Measurements from ENCODE around the gene BTBD6.

Gene BTBD6

DNA sequence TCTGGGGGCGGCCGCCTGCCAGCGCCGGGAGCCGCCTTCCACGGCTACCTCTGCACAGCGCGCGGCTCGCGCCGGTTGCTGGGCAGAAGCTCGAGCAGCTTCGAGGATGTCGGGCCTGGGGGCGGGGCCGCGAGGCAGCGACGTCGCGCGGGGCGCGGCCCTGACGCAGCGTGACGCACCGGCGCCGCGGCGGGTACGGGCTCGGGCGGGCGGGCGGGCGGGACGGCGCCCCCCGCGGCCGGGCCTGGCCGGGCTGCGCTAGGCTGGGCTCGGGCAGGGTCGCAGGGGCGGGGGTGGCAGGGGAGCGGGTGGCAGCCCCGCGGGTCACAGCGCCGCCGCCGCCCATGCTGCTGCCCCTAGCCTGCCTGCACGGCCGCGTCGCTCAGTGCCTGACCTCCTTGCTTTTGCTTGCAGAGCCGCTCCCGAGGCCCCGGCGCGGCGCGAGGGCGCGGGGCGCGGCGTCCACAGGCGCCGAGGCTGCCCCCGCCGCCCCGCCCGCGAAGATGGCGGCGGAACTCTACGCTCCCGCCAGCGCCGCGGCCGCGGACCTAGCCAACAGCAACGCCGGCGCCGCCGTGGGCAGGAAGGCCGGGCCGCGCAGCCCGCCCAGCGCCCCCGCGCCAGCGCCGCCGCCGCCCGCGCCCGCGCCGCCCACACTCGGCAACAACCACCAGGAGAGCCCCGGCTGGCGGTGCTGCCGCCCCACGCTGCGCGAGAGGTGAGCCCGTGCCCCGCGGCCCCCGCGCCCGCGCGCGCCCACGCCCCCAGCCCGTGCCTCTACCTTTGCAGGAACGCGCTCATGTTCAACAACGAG lies at the start of gene BTBD6:
Gene BTBD6, plus strand, starts transcription at position 166 of the 814 bp plus-strand sequence. Its CDS starts 179 bp downstream, at position 345.
- peak; percentile 92 for DNase-seq

DNA sequence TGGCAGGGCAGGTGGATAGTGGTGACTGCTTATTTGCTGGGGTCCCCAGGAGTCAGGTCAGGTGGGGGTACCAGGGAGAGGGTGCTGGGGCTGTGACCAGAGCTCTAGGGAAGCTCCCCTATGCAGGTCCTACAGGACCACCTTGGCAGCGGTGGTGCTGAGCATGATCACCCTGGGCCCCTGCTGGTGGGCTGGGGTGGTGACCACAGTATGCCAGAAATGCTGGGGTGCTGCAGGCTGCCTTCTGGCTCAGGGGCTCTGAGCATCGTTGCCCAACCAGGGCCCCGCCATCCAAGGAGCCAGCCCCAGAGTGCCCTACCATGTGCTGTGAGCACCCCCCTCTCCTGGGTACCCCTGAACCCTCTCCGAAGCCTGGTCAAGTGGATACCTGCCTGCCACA lies 49.7 kb upstream of the BTBD6 start:
- DNase-seq: peak; percentile 24

DNA sequence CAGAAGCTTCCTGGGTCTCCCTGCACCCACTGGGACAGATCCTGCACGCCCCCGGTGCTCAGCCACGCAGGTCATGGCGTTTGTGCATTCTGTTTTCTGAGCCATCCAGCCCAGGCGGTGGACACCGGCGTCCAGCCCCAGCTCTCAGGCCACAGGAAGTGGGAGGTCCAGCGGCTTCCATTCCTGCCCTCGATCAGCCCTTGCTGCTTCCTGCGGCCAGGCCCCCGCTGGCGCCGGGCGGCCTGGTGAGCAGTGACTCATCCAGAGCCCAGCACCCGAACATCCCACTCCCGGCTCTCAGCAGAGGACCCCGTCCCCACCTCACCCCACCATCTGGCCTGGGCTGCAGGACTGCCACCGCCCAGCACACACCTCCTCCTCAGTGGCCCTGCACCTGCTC lies 49.2 kb upstream of the BTBD6 start:
- DNase-seq: peak; percentile 50

DNA sequence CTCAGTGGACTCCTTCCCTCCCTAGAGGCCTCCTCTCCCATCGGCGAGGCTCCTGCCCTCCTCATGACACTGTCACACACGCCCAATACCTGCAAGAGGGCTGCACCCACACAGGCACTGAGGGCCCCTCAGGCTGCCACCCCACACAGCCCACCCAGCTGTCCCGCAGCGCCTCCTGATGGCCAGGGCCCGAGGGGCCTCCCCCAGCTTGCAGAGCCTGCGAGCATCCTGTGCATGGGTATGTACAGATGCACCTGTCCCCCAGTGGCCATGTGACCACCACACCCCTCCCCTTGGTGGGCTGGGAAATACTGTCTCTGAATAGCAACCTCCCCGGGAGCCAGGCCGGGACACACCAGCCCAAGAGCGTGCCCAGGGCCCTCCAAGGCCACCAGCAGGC lies 48.3 kb upstream of the BTBD6 start:
- no peak for DNase-seq

DNA sequence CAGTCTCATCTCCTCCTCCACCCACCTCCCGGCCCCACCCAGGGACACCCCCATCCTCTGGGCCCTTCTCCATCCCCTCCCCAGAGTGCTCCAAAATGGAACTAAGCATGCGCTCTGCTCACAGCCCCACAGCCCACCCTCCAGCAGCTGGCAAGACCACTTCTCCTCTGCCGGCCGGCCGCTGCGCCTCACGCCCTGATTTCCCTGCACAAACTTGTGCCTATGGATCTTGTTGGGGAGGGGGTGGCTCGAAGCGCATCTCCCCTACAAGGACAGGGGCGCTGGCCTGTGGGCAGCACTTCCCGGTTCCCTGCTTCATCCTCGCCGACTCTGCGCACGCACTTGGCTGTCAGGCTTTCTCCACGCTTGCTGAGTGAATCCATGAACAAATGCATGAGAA lies 47.7 kb upstream of the BTBD6 start:
- DNase-seq: no peak

DNA sequence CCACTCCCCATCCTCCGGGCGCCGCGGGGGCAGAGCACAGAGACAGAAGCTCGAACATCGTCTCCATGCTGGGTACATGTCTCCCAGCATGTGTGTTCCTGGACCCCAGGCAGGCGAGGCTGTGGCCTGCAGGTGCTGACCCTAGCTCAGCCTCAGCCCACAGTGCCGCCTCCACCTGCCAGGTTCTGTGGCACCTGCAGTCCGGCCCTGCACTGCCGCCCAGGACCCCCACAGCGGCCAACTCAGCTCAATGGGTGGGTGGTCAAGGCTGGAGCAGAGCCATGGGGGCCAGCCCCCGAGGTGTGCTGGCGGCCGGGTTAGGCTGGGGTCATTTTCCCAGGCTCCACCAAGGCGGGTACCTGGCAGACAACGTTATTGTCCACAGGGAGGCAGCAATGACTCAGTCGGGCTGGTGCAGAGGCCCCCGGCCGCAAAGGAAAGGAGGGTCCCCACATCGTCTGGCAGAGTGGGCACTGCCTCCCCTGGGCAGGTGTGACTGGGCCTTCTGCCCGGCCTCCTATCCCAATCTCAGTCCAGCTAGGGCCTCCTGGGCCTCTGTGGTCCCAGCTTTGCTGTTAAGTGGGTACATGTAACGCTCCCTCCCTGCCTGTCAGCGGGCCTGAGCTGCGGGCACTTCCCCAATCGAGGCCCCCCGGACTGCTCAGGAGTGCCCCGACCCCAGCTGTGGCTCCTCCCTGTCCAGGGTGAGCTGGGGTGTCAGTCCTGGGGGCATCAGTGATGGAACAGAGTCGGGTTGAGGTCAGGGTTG lies 47.0 kb upstream of the BTBD6 start:
- DNase-seq: peak; percentile 32

DNA sequence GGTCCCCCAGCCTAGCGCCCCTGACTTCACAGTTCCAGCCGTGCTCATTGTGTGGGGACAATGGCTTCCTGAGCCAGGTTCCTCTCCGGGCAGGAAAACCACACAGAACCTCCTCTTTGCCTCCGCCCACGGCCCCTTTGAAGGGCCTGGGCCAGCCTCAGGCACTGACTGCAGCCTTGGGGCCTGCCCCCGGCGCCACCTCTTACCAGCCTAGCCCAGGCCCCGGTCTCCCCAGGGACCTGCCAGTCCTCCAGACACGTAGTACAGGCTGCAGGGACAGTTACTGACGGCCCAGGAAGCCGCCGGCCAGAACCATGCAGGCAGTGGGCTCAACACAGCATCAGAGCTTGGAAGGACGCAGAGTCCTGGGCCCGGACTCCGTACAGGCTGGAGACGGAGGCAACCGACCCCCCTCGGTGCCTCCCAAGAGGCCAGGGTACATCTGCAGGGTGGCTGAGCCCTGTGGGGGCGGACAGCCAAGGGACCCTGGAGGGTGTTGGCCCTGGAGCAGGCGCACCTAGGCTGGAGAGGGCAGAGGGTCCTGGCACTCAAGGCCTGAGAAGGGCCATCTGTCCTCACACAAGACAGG lies 46.3 kb upstream of the BTBD6 start:
- peak; percentile 43 for DNase-seq

DNA sequence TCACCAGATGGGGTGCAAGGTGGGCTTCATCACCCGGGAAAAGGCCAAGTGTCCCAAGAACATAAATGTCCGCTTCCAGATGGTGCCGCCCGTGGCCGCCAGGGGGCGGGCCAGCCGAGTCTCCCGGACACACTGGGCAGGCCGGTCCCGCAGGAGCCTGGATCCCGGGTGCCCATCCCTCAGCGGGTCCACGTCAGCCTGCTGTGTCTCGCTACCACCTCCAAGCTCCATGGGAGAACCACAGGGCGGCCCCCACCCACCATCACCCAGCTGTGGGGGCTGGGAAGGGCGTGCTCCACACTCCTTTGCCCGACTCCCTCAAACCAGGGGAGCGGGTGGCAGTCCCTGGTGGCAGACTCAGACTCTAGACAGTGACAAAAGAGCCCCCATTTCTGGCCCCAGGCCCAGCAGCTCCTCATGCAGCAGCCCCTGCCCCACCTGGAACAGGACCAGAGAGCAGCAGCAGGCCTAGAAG lies 45.2 kb upstream of the BTBD6 start:
- DNase-seq: peak; percentile 78

DNA sequence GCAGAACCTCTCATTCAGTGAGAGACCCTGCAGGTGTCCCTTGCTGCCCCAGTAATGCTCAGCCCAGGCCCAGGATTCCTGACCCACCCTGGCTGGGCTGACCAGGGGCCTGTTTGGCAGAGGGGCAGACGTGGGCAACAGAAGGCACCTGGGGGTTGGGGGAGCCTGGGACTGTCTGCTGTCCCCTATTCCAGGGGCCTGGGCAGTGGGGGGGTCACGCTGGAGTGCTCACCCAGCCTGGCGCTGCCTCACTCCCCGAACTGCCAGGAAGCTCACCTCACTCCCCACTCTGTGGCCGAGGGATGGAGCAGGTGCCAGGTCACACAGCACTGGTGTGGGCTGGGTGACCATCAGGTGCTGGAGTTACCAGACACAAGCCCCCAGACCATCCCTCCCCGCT lies 44.6 kb upstream of the BTBD6 start:
- no peak for DNase-seq

DNA sequence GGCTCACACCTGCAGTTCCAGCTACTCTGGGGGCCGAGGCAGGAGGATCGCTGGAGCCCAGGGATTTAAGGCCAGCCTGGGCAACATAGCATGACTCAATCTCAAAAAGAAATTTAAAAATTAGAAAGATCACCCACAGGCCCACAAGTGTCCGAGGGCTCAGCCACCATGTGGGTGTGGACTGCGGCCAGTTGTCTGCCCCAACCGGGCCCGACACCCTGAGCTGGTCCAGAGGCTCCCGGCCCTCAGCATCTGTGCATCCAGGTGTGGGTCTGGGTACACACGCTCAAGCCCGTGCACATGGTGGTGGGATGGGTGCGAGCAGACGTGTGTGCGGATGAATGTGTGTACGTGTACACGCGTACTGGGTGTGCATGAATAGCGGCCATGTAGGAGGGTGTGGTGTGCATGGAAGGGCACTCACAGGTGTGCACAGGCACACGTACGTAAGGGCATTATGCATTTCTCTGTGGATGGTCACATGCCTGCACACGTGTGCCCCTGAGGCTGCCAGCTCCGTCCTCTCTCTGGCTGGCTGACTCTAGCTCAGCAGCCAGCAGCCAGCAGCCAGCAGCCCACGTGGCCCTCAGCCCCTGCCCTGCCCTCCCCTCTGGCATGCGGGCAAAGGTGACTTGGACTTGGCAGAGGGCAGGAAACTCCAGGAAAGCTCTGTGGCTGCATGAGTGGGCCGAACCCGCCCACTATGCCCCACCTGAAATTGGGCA lies 44.0 kb upstream of the BTBD6 start:
- peak; percentile 50 for DNase-seq

DNA sequence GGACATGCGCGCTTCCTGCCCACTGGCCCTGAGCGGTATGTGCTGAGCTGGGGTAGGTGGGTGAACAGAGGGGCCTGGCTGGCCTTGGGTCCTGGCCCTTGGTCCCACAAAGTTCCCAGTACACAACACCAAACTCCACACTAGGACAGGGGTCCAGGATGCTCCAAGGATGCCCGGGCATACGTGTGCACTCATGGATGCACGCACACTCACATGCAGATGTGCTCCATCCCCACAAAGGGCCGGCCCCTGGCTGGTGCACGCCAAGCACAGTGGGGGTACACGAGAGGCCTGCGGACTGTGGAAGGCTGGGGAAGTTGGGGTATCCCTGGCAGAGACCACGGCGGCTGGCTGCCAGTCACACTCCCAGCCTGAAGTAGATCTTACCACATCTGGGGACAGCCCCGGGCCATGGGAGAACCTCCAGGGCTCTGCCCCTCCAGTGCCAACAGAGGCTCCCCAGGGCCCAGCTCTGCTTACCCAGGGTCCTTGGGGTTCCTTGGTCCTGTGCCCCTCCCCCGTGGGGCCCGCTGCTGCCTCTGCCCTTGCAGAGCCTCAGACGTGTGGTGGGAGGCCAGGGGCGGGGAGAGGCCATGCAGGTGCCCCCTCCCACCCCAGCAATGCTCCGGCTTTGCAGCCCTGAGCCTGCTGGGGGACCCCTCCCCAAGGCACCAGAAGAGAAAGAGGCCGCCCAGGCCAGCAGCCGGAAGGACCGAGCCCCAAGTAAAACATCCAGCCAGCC lies 43.2 kb upstream of the BTBD6 start:
- DNase-seq: no peak

DNA sequence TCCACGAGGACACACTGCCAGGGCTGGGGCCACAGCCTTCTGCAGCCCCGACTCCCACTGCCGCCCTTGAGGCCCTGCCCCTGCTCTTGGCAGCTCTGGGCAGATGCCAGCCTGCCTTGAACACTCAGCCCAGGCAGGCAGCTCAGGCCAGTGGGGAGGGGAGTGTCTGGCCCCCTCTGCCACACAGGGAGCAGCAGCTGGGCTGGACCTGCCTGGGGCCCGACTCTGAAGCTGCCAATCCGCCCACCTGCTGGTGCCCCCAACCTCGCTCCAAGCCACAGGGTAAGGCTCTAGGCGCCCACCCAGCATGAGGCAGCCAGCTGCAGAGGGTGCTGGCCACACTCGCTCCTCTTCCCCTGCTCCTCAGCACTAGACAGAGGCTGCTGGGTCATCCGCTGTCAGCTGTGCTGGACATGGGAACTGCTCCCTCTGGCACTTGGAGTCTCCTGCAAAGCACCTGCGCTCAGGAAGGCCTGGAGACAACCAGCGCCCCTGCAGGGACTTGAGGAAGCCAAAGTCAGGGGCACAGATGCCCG lies 42.6 kb upstream of the BTBD6 start:
- peak; percentile 61 for DNase-seq

DNA sequence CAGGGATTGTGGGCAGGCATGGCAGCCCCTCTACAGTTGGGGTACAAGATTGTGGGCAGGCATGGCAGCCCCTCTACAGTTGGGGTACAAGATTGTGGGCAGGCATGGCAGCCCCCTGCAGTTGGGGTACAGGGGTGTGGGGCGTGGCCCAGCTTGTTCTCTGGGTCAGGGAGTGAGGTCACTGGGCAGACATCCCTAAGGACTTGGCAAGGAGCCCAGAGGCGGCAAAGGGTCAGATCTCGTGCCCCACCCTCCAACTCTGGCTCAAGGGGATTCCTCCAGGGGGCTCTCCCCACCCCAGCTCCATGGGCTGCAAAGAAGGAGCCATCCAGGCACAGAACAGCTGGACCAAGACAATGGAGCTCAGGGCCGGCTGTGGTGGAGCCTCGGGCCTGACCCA lies 41.5 kb upstream of the BTBD6 start:
- no peak for DNase-seq

DNA sequence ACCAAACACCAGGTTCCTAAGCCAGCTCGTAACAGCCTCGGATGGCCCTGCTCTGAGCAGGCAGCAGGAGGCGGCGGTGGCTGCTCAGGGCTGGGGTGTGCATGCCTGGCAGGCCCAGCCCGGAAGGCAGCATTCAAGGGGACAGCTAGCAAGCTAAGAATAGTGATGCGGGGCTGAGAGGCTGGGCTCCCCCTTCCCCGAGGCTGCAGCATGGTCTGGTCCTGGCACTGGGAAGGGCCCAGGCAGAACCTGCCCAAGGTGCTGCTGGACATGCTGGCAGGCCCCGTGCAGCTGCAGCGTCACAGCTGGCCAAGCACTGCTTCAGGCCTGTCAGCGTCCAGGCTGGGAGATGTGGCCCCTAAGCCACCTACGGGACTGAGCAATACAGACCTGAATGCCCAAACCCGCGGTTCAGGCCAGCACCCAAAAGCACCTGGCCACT lies 40.9 kb upstream of the BTBD6 start:
- no peak for DNase-seq

DNA sequence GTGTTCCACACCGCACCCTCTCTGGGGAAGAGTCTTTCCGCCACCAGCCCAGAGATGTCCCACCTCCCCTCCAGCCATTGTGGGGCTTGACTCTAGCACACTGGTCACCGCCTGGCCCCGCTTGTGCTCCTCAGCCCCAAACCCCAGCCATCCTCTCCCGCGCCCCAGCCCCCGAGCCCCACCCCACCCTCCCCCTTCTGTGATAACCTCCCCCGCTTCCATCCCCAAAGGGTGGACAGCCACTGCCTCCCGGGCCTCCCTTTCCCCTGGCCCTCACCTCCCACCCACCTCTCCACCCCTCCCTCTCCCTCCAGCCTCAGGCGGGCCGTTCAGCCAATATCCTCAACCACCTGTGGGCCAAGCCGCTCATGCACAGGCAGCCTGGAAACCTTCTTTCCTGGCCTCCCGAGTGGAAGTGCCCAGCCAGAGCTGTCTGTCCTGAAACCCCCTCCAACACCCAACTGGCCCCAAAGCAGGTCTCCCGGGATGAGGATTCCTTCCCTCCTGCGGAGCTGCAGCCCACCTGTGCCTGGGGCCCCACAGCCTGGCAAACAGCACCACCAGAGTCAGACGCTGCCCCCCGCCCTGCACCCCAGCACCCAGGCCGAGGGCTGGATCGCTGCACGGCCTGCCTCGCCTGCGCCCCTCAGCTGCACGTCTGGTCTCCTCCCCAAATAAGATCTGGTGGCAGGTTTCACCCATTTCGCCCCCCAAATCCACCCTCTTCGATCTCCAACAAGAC lies 40.2 kb upstream of the BTBD6 start:
- DNase-seq: no peak

DNA sequence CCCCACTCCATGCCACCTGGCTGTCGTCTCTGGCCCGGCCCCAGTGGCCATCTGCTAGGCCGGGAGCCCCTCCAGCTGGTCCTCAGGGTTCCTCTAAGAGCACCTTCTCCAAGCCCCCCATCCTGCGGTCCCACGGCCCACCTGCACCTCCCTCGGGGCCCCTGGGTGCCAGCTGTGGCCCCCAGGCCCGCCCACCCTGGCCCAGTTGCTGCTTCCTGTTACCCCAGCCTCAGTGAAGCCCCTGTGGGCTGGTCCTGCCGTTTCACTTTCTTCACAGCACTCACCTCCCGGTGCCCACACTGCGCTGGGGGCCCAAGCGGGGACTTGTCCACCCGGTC lies 39.6 kb upstream of the BTBD6 start:
- no peak for DNase-seq

DNA sequence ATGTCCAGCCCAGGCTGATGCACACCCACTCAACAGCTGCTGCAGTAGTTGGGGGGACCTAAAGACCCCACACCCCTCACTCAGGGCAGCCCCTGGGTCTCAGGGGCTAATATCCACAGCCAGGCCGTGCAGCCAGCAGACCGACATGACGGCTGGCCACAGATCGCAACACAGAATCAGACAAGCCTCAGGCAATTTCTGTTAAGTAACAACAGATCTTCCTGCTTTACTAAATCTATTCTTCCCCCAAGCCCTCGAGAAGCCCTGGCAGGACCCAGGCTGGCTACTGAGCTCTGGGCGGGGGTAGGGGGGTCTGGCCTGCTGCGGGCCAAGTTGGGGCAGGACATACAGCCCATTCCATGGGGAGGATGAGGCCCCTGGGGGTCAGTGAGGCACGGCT lies 39.2 kb upstream of the BTBD6 start:
- DNase-seq: no peak

DNA sequence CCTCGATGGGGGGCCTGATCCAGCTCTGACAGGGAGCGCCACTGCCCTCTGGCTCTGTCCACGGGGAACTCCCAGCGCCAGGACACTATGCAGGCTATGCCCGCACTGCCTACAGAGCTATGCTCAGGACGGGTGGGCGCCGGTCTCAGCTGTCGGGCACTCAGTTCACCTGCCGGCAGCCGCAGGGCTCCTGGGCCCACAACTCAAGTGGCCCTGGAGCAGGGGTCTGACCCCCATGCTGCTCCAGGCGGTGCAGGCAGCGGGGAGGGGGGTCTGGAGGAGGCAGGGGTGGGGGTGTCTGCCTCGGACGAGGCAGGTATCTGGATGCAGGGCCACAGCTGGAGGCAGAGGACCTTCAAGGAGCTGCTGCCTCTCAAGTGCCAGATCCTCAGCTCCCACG lies 38.7 kb upstream of the BTBD6 start:
- peak; percentile 16 for DNase-seq

DNA sequence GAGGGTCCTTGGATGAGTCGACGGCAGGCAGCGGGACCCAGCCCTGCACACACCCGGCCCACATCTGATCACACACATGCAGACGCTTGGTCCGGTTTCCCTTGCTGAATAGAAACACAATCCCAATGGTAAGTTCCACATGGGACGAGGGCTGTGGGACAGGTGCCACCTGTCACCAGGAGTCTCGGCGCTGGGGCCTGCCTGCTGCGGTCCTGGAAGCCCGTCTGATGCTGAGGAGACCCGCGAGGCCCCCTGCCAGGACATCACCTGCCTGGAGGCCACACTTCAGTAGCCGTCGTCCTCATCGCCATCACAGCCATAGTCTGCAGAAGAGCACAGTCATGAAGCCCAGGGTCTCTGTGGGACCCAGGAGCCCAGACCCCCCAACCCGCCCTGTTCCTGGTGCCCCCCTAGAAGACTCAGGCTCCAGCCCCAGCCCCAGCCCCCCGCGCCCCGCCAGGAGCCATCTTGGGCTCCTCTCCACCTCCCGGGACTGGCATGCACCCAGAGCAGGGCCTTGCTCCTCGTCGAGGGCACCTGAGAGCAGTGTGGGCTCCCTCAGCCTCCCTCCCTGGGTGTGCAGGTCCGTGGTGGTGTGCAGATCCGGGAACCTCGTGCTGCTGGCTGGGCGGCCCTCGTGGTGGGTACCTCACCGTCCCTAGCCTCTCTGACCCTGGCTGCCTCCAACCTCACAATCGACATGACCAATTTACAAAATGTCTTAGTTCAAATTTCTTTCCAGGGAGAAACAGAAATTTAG lies 37.9 kb upstream of the BTBD6 start:
- no peak for DNase-seq

DNA sequence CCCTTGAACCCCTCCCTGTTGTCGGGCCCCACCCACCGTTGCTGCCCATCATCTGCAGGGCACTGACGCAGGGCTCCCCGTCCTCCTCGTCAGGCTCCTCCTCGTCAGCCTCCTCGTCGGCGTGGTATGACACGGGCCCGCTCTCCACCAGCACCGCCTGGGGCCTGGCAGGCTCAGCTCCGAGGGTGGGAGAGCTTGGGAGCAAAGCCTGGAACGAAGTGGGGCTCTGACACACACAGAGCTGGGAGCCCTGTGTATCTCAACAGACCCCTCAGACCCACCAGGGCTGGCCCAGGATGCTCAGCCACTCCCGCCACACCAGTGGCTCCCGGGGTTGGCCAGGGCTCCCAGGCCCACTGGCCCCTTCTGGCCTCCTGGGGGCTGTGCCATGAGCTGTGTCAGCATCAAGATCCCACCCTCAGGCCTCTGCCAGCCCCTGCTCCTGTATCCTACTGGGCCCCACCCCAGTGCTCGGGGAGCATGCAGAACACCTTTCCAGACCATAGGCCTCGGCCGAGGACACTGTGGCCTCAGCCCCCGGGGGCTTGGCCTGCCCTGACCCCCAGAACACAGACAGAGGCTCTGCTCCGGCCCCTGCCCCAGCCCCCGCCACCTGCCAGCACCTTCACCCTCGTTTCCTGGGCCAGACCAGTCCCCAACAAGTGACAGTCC lies 37.1 kb upstream of the BTBD6 start:
- peak; percentile 19 for DNase-seq

Data from right hindlimb (tissue), 1 donor.